Measurements from ENCODE around the gene ARRB2.

- TF ChIP-seq, protein P1, sequence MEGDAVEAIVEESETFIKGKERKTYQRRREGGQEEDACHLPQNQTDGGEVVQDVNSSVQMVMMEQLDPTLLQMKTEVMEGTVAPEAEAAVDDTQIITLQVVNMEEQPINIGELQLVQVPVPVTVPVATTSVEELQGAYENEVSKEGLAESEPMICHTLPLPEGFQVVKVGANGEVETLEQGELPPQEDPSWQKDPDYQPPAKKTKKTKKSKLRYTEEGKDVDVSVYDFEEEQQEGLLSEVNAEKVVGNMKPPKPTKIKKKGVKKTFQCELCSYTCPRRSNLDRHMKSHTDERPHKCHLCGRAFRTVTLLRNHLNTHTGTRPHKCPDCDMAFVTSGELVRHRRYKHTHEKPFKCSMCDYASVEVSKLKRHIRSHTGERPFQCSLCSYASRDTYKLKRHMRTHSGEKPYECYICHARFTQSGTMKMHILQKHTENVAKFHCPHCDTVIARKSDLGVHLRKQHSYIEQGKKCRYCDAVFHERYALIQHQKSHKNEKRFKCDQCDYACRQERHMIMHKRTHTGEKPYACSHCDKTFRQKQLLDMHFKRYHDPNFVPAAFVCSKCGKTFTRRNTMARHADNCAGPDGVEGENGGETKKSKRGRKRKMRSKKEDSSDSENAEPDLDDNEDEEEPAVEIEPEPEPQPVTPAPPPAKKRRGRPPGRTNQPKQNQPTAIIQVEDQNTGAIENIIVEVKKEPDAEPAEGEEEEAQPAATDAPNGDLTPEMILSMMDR (IDR thresholded peaks at IDR 0.05; ENCODE audit: insufficient read depth, low read depth, low read length): no peak
- no peak for TF ChIP-seq EZH2 (IDR thresholded peaks at IDR 0.05; ENCODE audit: insufficient read depth, low read length)
Observed at GRCh38 chr17:4704991-4705390, 5.4 kb upstream of the ARRB2 start.
